SU-DHL-6 (cell line): ENCODE measurements around the gene ANKRD40CL.

ENCODE experiments used
- H2AFZ ChIP-seq: fragments of 200-600 bp; sonication (generic); 2 replicates; pipeline ENCODE4 v1.6.1; 2014; ENCODE audit warnings: low read depth, mild to moderate bottlenecking, moderate library complexity, mixed read lengths, antibody characterized with exemption, low read length; ENCODE audit not compliant: severe bottlenecking
- H3F3A ChIP-seq: fragments of 200-600 bp; shearing (Covaris generic); 2 replicates; pipeline ENCODE4 v1.6.0; 2016; ENCODE audit warnings: antibody characterized with exemption, mild to moderate bottlenecking; ENCODE audit not compliant: insufficient read depth
- H3K27ac ChIP-seq: fragments of 200-600 bp; sonication (generic); 2 replicates; pipeline ENCODE4 v1.5.1; 2016; ENCODE audit warnings: low read depth, mild to moderate bottlenecking, low read length, moderate library complexity, mixed read lengths
- H3K27me3 ChIP-seq: fragments of 200-600 bp; sonication (generic), shearing (Covaris generic); 2 replicates; pipeline ENCODE4 v1.6.0; 2014; ENCODE audit warnings: mild to moderate bottlenecking, low read length
- H3K36me3 ChIP-seq: fragments of 200-600 bp; sonication (generic); 2 replicates; pipeline ENCODE4 v1.6.1; 2014; ENCODE audit warnings: mild to moderate bottlenecking, low read length, mixed read lengths
- H3K4me2 ChIP-seq: fragments of 300-600, 200-600 bp; shearing (Covaris generic), sonication (generic); 2 replicates; pipeline ENCODE4 v1.6.0; 2014; ENCODE audit warnings: low read length, low read depth, mild to moderate bottlenecking; ENCODE audit not compliant: poor library complexity, severe bottlenecking
- H3K4me3 ChIP-seq: fragments of 200-600 bp; sonication (generic); 2 replicates; pipeline ENCODE4 v1.5.1; 2014; ENCODE audit warnings: antibody characterized with exemption, low read length, mild to moderate bottlenecking, mixed read lengths; ENCODE audit not compliant: insufficient read depth, poor library complexity, severe bottlenecking
- H3K79me2 ChIP-seq: fragments of 200-600 bp; sonication (generic); 2 replicates; pipeline ENCODE4 v1.6.1; 2014; ENCODE audit warnings: mild to moderate bottlenecking, low read length, moderate library complexity; ENCODE audit not compliant: insufficient read depth
- H3K9ac ChIP-seq: fragments of 200-600 bp; sonication (generic); 2 replicates; pipeline ENCODE4 v1.7.0; 2014; ENCODE audit warnings: mild to moderate bottlenecking, low read length
- H3K9me2 ChIP-seq: fragments of 200-600 bp; sonication (generic); replicated peaks from 2 replicates; pipeline ENCODE4 v1.6.1; 2014; ENCODE audit warnings: low read length; ENCODE audit not compliant: insufficient read depth
- H3K9me3 ChIP-seq: fragments of 200-600 bp; sonication (generic); 2 replicates; pipeline ENCODE4 v1.6.1; 2014; ENCODE audit warnings: low read length, mixed read lengths; ENCODE audit not compliant: insufficient read depth
- H4K20me1 ChIP-seq: fragments of 200-600 bp; sonication (generic); 2 replicates; pipeline ENCODE4 v1.6.1; 2014; ENCODE audit warnings: low read depth, mild to moderate bottlenecking, antibody characterized with exemption, low read length, moderate library complexity, mixed read lengths
- EZH2phosphoT487 ChIP-seq: fragments of 200-600 bp; sonication (generic), shearing (Covaris generic); conservative IDR thresholded peaks from 2 replicates; pipeline ENCODE4 v1.6.1; 2018; ENCODE audit warnings: mild to moderate bottlenecking, antibody characterized with exemption, low read length, moderate library complexity, mixed read lengths
- TF ChIP-seq, protein P1 (sequence below): fragments of 200-600 bp; sonication (generic); IDR thresholded peaks from one replicate; pipeline ENCODE4 v1.5.1; 2017; ENCODE audit warnings: antibody characterized with exemption, mild to moderate bottlenecking, low read length, moderate library complexity; ENCODE audit not compliant: insufficient read depth, poor library complexity, severe bottlenecking

The ANKRD40CL gene

DNA sequence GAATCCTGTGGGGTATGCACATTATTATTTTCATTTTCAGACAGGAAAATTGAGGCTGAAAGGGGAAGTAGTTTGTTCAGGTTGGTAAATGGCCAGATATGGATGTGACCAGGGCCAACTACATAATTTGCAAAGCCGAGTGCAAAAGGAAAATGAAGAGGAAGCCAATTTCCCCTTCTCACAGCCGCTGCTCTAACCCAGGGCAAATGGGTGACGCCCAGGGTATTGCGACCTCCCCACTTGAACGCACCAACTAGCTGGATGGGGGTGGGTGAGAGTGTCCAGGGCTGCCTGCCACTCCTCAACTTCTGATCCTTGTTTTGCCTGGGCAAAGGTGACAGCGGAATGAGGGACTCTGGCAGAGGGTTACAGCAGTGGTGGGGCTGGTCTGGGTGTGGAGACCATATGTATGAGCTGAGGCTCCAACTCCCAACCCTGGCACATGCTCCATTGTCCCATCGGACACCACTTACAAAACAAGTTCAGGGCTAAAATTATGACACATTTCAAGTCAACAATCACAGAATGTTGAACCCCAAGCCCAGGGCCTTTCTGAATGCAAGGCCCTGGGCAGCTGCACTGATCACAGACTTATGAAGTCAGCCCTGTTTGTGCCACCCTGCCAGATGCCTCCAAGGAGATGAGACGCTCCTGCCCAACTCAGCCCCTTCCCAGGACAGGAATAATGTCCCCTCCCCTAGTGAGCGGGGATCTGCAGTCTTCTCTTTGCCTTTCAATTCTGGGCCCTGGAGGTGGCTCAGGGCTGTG lies 1.7 kb downstream of the ANKRD40CL start:
- H3K4me2 ChIP-seq, result no peak overlapping the region
- no peaks in the 10 kb centered on the region for H3K9me2 ChIP-seq
- TF ChIP-seq, protein P1, sequence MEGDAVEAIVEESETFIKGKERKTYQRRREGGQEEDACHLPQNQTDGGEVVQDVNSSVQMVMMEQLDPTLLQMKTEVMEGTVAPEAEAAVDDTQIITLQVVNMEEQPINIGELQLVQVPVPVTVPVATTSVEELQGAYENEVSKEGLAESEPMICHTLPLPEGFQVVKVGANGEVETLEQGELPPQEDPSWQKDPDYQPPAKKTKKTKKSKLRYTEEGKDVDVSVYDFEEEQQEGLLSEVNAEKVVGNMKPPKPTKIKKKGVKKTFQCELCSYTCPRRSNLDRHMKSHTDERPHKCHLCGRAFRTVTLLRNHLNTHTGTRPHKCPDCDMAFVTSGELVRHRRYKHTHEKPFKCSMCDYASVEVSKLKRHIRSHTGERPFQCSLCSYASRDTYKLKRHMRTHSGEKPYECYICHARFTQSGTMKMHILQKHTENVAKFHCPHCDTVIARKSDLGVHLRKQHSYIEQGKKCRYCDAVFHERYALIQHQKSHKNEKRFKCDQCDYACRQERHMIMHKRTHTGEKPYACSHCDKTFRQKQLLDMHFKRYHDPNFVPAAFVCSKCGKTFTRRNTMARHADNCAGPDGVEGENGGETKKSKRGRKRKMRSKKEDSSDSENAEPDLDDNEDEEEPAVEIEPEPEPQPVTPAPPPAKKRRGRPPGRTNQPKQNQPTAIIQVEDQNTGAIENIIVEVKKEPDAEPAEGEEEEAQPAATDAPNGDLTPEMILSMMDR, result no peak
- TF ChIP-seq EZH2phosphoT487, result no peak
- no peaks in the 10 kb centered on the region for H3F3A ChIP-seq
- H3K27ac ChIP-seq, result no peak overlapping the region
- no peaks in the 10 kb centered on the region for H3K36me3 ChIP-seq
- H3K4me3 ChIP-seq, result no peak overlapping the region
- no peak overlapping the region for H3K9ac ChIP-seq
- H3K79me2 ChIP-seq, result no peaks in the 10 kb centered on the region
- no peak overlapping the region for H2AFZ ChIP-seq
- H4K20me1 ChIP-seq, result no peaks in the 10 kb centered on the region
- H3K9me3 ChIP-seq, result no peaks in the 10 kb centered on the region
- H3K27me3 ChIP-seq, result no peaks in the 10 kb centered on the region

GRCh38 chr17:50764734-50765149 lies 2.6 kb downstream of the ANKRD40CL start:
- no peaks in the 10 kb centered on the region for H3K9me3 ChIP-seq
- H3K4me3 ChIP-seq, result no peak overlapping the region
- no peaks in the 10 kb centered on the region for H3K27me3 ChIP-seq
- no peak overlapping the region for H3K9ac ChIP-seq
- H3K79me2 ChIP-seq, result no peaks in the 10 kb centered on the region
- H3F3A ChIP-seq, result no peaks in the 10 kb centered on the region
- H3K4me2 ChIP-seq, result no peak overlapping the region
- H3K9me2 ChIP-seq, result no peaks in the 10 kb centered on the region
- TF ChIP-seq, protein P1, result no peak
- no peak for TF ChIP-seq EZH2phosphoT487
- no peaks in the 10 kb centered on the region for H3K36me3 ChIP-seq
- no peak overlapping the region for H3K27ac ChIP-seq
- H2AFZ ChIP-seq, result no peak overlapping the region
- H4K20me1 ChIP-seq, result no peaks in the 10 kb centered on the region

- Histone ChIP-seq H2AFZ (no peak overlapping the region), H3K4me2 (no peak overlapping the region), H3K27me3 (no peaks in the 10 kb centered on the region), H3K27ac (no peak overlapping the region), H3K4me3 (no peak overlapping the region), H3K36me3 (no peaks in the 10 kb centered on the region), H3K9me2 (no peaks in the 10 kb centered on the region), H3K79me2 (no peaks in the 10 kb centered on the region), H3F3A (no peaks in the 10 kb centered on the region), H3K9ac (no peak overlapping the region), H4K20me1 (no peaks in the 10 kb centered on the region), H3K9me3 (no peaks in the 10 kb centered on the region)
- TF ChIP-seq, protein P1, result no peak
- TF ChIP-seq EZH2phosphoT487, result no peak
These were observed 3.4 kb downstream of the ANKRD40CL start for GRCh38 chr17:50763716-50764475.
